Measurements from ENCODE around the gene AFAP1.

DNA sequence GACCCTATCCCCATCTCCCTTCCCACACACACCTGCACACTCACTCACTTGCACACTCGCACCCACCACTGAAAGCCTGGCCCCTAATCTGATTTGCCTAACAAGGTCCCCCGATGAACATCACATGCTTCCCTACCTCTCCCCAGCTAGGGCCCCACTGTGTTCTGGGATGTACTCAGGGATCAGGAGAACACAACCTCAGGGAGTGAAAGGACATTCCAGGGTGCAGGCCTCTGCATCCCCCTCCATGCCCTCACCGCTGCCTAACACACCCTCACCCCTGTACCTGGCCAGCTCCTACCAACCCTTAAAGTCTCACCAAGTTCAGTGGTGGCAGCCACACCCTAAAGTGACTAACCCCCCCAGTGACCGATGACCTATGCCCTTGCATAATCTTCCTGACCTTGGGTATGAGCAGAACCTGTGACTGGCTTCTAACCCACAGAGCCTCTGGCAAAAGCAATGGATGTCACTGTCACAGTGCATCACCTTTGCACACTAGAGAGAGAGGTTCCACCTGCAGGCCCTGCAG lies 2.4 kb upstream of the AFAP1 start:
- no peak for TF ChIP-seq CTCF (conservative IDR thresholded peaks at IDR 0.05; ENCODE audit: low read depth, low read length)
- no peak for TF ChIP-seq POLR2A (IDR thresholded peaks at IDR 0.05; ENCODE audit: low read depth, low read length)
- TF ChIP-seq, protein P1, sequence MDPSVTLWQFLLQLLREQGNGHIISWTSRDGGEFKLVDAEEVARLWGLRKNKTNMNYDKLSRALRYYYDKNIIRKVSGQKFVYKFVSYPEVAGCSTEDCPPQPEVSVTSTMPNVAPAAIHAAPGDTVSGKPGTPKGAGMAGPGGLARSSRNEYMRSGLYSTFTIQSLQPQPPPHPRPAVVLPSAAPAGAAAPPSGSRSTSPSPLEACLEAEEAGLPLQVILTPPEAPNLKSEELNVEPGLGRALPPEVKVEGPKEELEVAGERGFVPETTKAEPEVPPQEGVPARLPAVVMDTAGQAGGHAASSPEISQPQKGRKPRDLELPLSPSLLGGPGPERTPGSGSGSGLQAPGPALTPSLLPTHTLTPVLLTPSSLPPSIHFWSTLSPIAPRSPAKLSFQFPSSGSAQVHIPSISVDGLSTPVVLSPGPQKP (IDR thresholded peaks at IDR 0.05; ENCODE audit: borderline replicate concordance, low read depth, low read length), result no peak
- no peak for TF ChIP-seq MXI1 (IDR thresholded peaks at IDR 0.05; ENCODE audit: borderline replicate concordance, low read depth, low read length)
- no peak for TF ChIP-seq MAZ (IDR thresholded peaks at IDR 0.05; ENCODE audit: borderline replicate concordance, low read depth, low read length)
- no peak for TF ChIP-seq CEBPB (IDR thresholded peaks at IDR 0.05; ENCODE audit: low read depth, low read length)
- no peak for TF ChIP-seq SMC3 (IDR thresholded peaks at IDR 0.05; ENCODE audit: low read depth, low read length)
- TF ChIP-seq USF2 (IDR thresholded peaks at IDR 0.05; ENCODE audit: low read depth, low read length), result no peak
- TF ChIP-seq RAD21 (IDR thresholded peaks at IDR 0.05; ENCODE audit: low read length), result no peak
- no peak for TF ChIP-seq RFX5 (IDR thresholded peaks at IDR 0.05; ENCODE audit: low read depth, low read length)
- no peak for TF ChIP-seq FOS (IDR thresholded peaks at IDR 0.05; ENCODE audit: low read depth, low read length)

Data from IMR-90 (cell line).